Mesodermal cell (in vitro differentiated cells): ENCODE measurements around the gene OSBPL3.

Experiments used
- H3K27ac ChIP-seq: 2 replicates; pipeline ENCODE4 v1.7.0; 2013; ENCODE audit warnings: mild to moderate bottlenecking, low read depth, low read length, moderate library complexity; ENCODE audit not compliant: severe bottlenecking
- H3K36me3 ChIP-seq: 2 replicates; pipeline ENCODE4 v1.7.1; 2013; ENCODE audit warnings: mild to moderate bottlenecking, low read length, moderate library complexity; ENCODE audit not compliant: control insufficient read depth, insufficient read depth
- H3K4me1 ChIP-seq: one replicate; pipeline ENCODE4 v1.7.1; 2013; ENCODE audit warnings: mild to moderate bottlenecking, low read length; ENCODE audit not compliant: insufficient read depth, control insufficient read depth, poor library complexity, severe bottlenecking
- H3K4me3 ChIP-seq: 2 replicates; pipeline ENCODE4 v1.7.0; 2013; ENCODE audit warnings: low read length, control low read depth, mild to moderate bottlenecking; ENCODE audit not compliant: insufficient read depth, poor library complexity, severe bottlenecking; ENCODE audit errors: extremely low read depth
- H3K9me3 ChIP-seq: 2 replicates; pipeline ENCODE4 v1.7.1; 2013; ENCODE audit warnings: mild to moderate bottlenecking, low read length, moderate library complexity; ENCODE audit not compliant: control insufficient read depth
- whole genome bisulfite sequencing, 2 experiments: methylation state at CpG; one replicate each; pipeline ENCODE4 v1.1.5; 2013; ENCODE audit warnings: missing lambda C conversion rate in 2 of 2; ENCODE audit not compliant: insufficient coverage in 2 of 2; 5-methylcytosine and 5-hydroxymethylcytosine counted together

Gene OSBPL3

GRCh38 chr7:24917510-24918239 is 62.3 kb downstream of the OSBPL3 start:
- H3K27ac ChIP-seq = no peak overlapping the region
- H3K4me3 ChIP-seq = no peak overlapping the region
- WGBS, 2 experiments = 86 to 100% methylated on average over 3 of the region's 3 CpGs
- H3K36me3 ChIP-seq = no peaks in the 10 kb centered on the region
- H3K9me3 ChIP-seq = no peaks in the 10 kb centered on the region
- H3K4me1 ChIP-seq = peaks cover 4% of the 10 kb centered on the region

- Histone ChIP-seq H3K4me3 (no peak overlapping the region), H3K9me3 (no peaks in the 10 kb centered on the region), H3K36me3 (no peaks in the 10 kb centered on the region), H3K4me1 (peaks cover 5% of the 10 kb centered on the region), H3K27ac (no peak overlapping the region)
- WGBS, 2 experiments = no CpG with 5 or more reads among the region's 4 CpGs
Measured at GRCh38 chr7:24916463-24917040, 63.4 kb downstream of the OSBPL3 start.

DNA sequence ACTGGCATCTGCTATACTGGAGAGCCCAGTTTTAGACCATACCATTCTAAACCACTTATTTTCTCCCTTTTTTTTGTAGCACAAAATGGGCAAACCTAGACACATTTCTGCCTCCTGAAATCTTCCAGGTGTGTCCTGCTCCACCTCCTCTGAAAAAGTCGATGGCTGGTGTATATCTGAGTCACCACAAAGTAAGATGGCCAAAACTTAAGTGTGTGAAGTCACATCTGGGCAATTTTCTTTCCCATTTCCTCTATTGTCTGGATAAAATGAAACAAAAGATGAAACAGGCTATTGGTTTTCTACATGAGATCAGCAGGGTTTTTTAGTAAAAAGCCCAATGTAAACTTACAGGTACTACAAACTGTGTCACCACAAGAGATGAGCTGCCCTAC is 65.5 kb downstream of the OSBPL3 start:
- no peak overlapping the region for H3K4me3 ChIP-seq
- no peaks in the 10 kb centered on the region for H3K36me3 ChIP-seq
- H3K4me1 ChIP-seq = peaks cover 14% of the 10 kb centered on the region
- no peaks in the 10 kb centered on the region for H3K9me3 ChIP-seq
- no CpG with 5 or more reads among the region's 1 CpG for WGBS, 2 experiments
- H3K27ac ChIP-seq = no peak overlapping the region

GRCh38 chr7:24913801-24914464 is 66.0 kb downstream of the OSBPL3 start:
- H3K4me3 ChIP-seq = no peak overlapping the region
- no peaks in the 10 kb centered on the region for H3K9me3 ChIP-seq
- 100% methylated on average over 2 of the region's 4 CpGs for WGBS, 2 experiments
- no peaks in the 10 kb centered on the region for H3K36me3 ChIP-seq
- peaks cover 14% of the 10 kb centered on the region for H3K4me1 ChIP-seq
- H3K27ac ChIP-seq = no peak overlapping the region

DNA sequence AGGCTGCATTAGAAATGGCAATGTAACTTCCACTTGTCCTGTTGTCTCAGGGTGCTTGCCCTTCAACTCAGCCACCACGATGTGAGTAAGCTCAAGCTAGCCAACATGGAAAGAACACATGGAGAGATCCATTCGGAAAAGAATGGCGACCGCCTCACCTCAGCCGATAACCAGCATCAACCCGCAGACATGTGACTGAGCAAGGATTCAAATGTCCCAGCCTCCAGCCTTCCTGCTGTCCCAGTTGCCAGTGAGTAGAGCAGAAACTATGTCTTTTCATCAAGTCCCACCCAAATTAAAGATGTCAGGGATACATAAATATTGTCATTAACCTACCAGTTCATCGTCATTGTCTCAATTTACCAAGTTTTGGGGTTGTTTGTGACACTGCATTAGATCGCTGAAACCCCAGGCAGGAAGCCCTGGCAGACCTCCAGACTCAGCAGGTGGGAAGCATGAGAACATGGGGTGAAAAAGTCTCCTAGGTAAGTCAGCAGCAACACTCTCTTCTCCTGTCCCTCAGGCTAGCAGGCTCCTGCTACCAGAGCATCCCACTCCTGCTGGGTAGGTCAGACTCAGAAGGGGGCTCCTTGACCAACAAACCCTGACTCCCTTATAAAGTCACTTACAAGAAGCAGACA is 67.0 kb downstream of the OSBPL3 start:
- H3K27ac ChIP-seq = no peak overlapping the region
- H3K4me3 ChIP-seq = no peak overlapping the region
- H3K9me3 ChIP-seq = no peaks in the 10 kb centered on the region
- H3K4me1 ChIP-seq = peaks cover 21% of the 10 kb centered on the region
- H3K36me3 ChIP-seq = no peaks in the 10 kb centered on the region
- 92 to 98% methylated on average over 6 to 7 of the region's 8 CpGs for WGBS, 2 experiments

GRCh38 chr7:24912424-24912823 is 67.6 kb downstream of the OSBPL3 start:
- Histone ChIP-seq H3K36me3 (no peaks in the 10 kb centered on the region), H3K27ac (no peak overlapping the region), H3K4me1 (peaks cover 27% of the 10 kb centered on the region), H3K4me3 (no peak overlapping the region), H3K9me3 (no peaks in the 10 kb centered on the region)
- WGBS, 2 experiments = 78 to 100% methylated on average over 1 of the region's 4 CpGs

DNA sequence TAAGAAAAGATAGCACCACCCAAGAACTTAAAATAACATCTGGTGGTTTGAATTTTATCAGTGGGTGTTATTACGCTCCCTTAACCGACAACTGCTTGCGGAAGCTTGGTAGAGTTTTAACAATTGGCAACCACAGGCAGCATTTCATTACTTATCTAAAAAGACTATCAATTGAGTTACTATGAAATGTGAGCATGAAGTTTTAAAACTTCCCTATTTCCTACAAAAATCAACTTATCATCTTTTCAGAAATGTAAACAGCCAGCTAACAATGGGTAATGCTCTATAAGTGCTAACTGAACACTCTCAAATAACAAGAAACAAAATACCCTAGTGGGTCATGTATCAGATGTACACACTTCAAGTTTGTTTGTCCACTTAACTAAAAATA is 68.8 kb downstream of the OSBPL3 start:
- Histone ChIP-seq H3K36me3 (peaks cover under 1% of the 10 kb centered on the region), H3K4me3 (no peak overlapping the region), H3K4me1 (peaks cover 35% of the 10 kb centered on the region), H3K9me3 (no peaks in the 10 kb centered on the region), H3K27ac (no peak overlapping the region)
- WGBS, 2 experiments = no CpG with 5 or more reads among the region's 3 CpGs

GRCh38 chr7:24910551-24911212 is 69.3 kb downstream of the OSBPL3 start:
- no peak overlapping the region for H3K27ac ChIP-seq
- H3K36me3 ChIP-seq = peaks cover 6% of the 10 kb centered on the region
- no peak overlapping the region for H3K4me3 ChIP-seq
- WGBS, 2 experiments = 69 to 80% methylated on average over 1 to 3 of the region's 4 CpGs
- no peaks in the 10 kb centered on the region for H3K9me3 ChIP-seq
- peaks cover 35% of the 10 kb centered on the region for H3K4me1 ChIP-seq

GRCh38 chr7:24908727-24909126 is 71.3 kb downstream of the OSBPL3 start:
- Histone ChIP-seq H3K27ac (no peak overlapping the region), H3K4me1 (peaks cover 40% of the 10 kb centered on the region), H3K36me3 (peaks cover 10% of the 10 kb centered on the region), H3K9me3 (no peaks in the 10 kb centered on the region), H3K4me3 (no peak overlapping the region)
- WGBS, 2 experiments = 92 to 95% methylated on average over 4 of the region's 4 CpGs

GRCh38 chr7:24908166-24908565 is 71.8 kb downstream of the OSBPL3 start:
- H3K4me1 ChIP-seq = peaks cover 40% of the 10 kb centered on the region
- no peak overlapping the region for H3K4me3 ChIP-seq
- H3K36me3 ChIP-seq = peaks cover 10% of the 10 kb centered on the region
- no peaks in the 10 kb centered on the region for H3K9me3 ChIP-seq
- H3K27ac ChIP-seq = no peak overlapping the region
- 88 to 100% methylated on average over 1 to 3 of the region's 3 CpGs for WGBS, 2 experiments
